NCI-H1105 treated with DMSO at 0.1 percent for 48 hours (cell line): ENCODE measurements around the gene YY1AP1.
"Not testable (repeated sequence)": the region's sequence is repeated elsewhere in the genome, so short reads cannot be mapped to it uniquely, and the experiment has no call there.

Source experiments
- DNase-seq: peaks from one replicate; lab custom pipeline; 2025; lab: John Stamatoyannopoulos, UW

YY1AP1 gene, protein sequence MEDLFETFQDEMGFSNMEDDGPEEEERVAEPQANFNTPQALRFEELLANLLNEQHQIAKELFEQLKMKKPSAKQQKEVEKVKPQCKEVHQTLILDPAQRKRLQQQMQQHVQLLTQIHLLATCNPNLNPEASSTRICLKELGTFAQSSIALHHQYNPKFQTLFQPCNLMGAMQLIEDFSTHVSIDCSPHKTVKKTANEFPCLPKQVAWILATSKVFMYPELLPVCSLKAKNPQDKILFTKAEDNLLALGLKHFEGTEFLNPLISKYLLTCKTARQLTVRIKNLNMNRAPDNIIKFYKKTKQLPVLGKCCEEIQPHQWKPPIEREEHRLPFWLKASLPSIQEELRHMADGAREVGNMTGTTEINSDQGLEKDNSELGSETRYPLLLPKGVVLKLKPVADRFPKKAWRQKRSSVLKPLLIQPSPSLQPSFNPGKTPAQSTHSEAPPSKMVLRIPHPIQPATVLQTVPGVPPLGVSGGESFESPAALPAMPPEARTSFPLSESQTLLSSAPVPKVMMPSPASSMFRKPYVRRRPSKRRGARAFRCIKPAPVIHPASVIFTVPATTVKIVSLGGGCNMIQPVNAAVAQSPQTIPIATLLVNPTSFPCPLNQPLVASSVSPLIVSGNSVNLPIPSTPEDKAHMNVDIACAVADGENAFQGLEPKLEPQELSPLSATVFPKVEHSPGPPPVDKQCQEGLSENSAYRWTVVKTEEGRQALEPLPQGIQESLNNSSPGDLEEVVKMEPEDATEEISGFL

DNA sequence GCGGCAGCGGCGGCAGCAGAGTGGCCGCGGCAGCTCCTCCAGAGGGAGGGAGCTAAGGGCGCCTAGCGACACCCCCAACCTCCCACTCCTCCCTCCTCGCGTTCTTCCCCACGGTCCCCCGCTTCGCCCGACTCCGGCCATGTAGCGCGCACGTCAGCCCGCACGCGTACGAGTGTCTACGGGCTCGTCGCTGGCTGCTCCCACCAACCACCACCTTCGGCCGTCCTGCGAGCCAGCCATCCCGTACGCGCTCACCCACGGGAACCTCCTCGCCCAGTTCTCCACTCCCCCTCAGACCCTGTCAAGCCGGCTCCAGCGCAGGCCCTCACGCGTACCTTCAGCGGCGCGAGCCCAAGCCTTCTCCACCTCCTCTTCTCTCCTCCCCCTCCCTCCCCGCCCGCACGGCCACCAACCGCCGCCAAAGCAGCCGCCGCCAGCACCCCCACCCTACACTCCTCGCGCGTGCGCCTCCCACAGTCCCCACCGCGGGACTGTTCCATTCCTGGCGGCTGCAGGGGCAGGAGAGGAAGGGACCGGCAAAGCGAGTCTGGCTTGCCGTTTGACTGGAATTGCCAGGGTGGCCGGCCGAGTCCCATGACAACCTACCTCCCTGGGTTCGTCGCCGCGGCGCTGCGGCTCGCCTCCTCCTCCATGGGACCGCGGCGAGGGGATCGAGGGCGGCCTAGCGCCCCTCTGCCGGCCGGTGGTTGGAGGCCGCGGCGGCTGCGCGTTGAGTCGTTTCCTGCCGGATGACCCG, at the start of gene YY1AP1:
YY1AP1 (minus strand) TSS at position 451 of the 757 bp plus-strand sequence. CDS start 8,338 bp downstream, outside the sequence.
- peak; percentile 80 for DNase-seq

DNA sequence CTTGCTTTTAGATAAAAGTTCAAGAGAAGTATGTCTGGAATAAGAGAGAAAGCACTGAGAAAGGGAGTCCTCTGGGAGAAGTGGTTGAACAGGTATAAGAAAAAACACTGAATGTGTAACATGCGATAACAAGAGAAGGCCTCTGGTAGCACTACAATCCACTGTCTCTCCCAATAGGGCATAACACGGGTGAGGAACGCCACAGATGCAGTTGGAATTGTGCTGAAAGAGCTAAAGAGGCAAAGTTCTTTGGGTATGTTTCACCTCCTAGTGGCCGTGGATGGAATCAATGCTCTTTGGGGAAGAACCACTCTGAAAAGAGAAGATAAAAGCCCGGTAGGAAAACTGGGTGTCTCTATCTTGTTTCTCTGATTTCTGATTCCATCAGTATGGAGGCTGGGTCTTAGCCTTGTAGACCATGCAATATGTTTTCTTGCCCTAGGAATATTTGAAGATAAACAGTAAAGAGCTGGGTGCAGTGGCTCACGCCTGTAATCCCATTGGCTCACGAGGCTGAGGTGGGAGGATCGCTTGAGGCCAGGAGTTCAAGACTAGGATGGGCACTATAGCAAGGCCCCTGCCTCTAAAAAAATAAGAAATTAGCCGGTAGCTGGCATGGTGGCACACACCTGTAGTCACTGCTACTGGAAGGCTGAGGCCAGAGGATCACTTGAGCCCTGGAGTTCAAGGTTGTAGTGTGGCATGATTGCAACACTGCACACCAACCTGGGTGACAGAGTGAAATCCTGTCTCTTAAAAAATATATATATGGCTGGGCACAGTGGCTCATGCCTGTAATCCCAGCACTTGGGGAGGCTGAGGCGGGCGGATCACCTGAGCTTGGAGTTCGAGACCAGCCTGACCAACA, 40.7 kb upstream of the YY1AP1 start:
- peak; percentile 47 for DNase-seq

DNA sequence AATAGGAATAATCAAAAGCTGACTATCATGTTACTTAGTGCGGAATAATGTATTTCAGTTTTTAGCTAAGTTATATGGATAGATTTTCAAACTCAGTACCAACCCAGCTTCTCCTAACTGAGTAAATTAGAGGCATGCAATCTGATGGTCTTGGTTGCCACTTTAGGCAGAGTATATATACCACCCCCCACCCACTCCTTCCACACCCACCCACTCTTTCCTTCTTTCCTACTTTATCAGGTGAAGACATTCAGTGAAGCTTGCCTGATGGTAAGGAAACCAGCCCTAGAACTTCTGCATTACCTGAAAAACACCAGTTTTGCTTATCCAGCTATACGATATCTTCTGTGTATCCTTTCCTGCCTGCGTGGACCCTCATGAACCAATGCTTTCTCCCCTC, 36.6 kb upstream of the YY1AP1 start:
- no peak for DNase-seq

DNA sequence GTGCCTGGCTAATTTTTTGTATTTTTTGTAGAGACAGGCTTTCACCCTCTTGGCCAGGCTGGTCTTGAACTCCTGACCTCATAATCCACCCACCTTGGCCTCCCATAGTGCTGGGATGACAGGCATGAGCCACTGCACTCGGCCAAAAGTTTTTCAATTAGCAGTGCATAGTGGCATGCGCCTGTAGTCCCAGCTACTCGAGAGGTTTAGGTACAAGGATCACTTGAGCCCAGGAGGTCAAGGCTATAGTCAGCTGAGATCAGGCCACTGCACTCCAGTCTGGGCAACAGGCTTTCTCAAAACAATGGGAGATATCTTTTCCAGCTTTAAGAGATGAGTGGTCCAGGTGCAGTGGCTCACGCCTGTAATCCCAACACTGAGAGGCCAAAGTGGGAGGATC, 31.1 kb upstream of the YY1AP1 start:
- no peak for DNase-seq

DNA sequence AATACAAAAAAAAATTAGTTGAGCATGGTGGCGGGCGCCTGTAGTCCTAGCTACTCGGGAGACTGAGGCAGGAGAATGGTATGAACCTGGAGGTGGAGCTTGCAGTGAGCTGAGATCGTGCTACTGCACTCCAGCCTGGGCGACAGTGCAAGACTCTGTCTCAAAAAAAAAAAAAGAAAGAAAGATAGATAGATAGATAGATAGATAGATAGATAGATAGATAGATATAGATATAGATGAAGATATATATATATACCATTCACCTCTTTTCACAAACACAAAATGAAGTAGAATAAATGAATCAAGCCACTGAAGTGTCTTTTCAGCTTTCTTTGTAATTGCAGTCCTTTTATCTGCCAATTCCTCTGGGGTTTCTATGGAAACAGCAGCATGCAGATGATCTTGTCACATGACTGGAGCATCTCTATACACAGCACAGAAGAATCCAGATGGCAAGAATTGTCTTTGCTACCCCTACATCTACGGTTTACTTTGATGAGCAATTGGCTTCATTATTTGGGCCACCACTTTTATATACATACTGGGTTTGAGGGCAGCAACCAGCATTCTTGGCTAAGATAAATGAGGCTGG, 30.0 kb upstream of the YY1AP1 start:
- DNase-seq, result not testable (repeated sequence)

DNA sequence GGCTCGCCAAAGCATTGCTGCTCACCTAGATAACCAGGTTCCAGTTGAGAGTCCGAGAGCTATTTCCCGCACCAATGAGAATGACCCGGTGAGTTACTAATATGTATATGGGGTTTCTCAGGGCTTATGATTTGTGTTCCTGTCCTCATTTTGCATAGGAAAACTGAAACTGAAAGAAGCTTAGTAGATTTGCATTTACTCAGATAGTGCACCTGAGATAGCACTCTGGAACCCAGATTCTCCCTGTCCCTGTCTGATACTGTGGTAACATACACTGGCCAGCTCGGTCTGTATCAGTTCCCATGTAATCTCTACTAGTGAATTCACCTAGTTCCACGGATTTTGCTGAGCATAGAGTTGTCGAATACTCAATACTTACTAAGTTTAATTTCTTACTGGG, 28.5 kb upstream of the YY1AP1 start:
- DNase-seq, result no peak

DNA sequence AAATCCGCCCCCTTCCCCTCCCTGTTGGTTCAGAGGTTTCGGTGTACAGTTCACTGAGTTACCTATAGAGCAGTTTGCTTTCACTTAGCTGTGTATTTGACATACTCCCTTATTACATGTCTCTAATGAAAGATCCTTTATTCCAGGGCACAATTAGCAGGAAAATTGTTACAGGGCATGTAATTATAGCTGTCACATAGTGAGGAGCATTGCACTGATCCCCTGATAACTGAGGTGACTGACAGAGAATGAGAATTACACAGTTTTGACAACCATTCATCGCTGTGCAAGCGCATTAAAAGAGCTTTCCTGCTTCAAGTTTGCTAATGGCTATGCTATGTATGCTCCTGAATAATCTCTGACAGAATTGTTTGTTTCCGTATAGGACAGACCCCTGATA, 27.2 kb upstream of the YY1AP1 start:
- DNase-seq, result no peak

DNA sequence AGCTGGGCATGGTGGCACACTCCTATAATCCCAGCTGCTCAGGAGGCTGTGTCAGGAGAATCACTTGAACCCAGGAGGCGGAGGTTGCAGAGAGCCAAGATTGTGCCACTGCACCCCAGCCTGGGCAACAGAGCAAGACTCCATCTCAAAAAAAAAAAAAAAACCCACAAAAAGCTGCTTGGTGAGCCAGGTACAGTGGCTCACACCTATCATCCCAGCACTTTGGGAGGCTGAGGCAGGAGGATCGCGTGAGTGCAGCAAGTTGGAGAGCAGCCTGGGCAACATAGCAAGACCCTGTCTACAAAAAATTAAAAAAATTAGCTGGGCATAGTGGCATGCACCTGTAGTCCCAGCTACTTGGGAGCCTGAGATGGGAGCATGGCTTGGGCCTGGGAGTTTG, 26.5 kb upstream of the YY1AP1 start:
- DNase-seq, result not testable (repeated sequence)

DNA sequence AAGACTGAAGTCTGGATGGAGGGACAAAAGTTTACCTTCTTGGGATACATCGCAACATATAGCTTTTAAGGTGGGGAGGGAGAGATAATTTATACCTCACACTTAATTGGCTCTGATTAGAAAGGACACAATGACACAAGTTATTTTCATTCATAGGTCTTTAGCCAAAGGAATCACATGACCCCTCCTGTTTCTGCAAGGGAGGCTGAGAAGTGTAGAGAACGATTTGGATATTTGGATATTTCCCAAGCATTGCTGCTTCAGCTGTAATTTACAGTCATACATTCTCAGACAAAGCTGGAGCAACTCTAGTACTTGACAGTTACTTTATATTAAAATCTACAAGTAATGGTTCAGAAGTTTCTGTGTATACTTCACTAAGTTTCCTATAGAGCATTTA, 24.5 kb upstream of the YY1AP1 start:
- DNase-seq, result no peak

DNA sequence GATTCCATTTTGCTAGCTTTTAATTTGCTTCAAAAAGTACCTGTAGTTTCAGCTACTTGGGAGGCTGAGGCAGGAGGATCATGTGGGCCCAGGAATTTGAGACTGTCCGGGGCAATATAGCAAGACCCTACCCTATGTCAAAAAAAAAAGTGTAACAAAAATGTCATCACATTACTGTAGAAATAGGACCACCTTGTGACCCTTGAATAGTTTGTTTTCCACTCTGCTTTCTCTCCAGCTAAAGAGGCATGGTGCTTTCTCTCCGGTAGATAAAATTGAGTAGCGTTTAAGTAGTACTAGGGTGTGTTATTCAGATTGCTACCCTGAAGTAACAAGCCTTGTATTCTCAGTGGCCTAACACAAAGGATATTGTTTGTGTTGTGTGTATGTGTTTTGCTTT, 24.1 kb upstream of the YY1AP1 start:
- not testable (repeated sequence) for DNase-seq

DNA sequence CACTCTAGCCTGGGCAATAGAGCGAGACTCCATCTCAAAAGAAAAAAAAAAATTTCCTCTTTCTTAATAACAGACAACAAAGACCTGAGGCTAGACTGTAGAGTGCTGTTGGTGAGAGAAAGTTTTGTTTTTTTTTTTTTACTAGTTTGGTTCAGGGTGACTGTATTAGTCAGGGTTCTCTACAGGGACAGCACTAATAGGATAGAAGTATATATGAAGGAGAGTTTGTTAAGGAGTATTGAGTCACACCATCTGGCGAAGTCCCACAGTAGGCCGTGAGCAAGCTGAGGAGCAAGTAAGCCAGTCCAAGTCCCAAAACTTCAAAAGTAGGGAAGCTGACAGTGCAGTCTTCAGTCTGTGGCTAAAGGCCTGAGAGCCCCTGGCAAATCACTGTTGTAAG, 22.9 kb upstream of the YY1AP1 start:
- not testable (repeated sequence) for DNase-seq

DNA sequence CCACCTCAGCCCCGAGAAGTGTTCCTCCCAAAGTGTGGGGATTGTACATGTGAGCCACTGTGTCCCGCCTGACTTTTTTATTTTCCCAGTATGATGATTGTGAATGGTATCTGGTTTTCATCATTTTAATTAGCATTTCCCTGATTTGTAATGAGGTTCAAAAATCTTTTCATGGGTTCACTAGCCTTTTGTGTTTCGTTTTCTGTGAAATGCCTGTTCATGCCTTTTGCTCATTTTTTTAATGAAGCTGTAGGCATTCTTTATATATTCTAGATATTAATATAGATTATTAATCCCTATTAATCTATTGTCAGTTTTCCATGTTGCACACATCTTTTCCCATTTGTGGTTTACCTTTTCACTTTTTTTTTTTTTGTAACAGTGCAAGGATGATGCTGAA, 20.8 kb upstream of the YY1AP1 start:
- DNase-seq, result no peak

DNA sequence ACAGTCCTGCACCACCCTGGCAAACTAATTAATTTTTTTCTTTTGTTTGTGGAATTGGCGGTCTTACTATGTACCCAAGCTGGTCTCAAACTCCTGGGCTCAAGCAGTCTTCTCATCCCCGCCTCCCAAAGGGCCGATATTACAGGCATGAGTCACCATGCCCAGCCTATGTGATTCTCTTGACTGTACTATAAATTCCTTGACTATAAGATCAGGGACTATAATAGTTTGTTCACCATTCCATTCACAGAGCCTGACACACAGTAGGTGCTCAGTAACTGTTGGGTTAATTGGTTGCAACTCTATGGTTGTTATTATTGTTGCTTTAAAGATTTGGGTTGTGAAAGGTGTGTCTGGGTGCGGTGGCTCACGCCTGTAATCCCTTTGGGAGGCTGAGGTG, 17.6 kb upstream of the YY1AP1 start:
- no peak for DNase-seq

DNA sequence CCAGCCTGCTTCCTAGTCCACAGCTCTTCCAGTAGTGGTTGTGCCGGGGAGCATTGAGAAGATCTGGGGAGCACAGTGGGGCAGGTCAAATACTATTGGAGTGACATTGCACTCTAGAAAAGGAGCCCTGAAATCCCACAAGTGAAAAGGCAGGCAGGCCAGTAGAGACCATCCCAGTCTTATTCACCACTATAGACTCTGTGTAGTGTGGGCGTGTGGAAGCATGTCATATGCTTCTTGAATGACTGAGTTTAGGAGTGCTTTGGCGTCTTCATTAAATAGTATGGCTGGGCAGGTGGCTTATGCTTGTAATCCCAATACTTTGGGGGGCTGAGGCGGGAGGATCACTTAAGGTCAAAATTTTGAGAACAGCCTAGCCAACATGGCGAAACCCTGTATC, 15.8 kb upstream of the YY1AP1 start:
- not testable (repeated sequence) for DNase-seq

DNA sequence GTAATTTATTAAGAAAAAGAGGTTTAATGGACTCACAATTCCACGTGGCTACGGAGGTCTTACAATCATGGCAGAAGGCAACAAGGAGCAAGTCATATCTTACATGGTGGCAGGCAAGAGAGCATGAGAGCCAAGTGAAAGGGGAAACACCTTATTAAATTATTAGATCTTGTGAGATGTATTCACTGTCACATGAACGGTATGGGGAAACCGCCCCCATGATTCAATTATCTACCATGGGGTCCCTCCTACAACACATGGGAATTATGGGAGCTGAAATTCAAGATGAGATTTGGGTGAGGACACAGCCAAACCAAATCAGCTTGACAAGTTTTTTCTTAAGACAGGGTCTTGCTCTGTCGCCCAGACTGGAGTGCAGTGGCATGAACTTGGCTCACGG, 14.6 kb upstream of the YY1AP1 start:
- no peak for DNase-seq

DNA sequence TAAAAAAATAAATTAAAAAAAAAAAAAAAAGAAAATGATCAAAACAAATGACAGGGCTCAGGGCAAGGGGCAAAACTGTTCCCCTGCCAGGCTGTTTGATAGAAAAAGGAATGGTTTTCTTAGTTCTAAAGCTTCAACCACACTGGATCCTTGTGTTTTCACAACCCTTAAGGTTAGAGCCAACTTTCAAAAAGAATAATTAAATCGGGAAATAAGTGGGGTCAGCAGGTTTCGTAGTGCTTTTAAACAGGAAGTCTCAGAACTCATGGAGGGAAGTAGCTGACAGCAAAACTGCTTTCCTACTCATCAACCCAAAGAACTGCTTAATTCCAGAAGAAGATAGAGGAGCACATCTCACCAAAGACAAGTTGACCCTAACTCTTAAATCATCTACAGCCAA, 13.1 kb upstream of the YY1AP1 start:
- not testable (repeated sequence) for DNase-seq

DNA sequence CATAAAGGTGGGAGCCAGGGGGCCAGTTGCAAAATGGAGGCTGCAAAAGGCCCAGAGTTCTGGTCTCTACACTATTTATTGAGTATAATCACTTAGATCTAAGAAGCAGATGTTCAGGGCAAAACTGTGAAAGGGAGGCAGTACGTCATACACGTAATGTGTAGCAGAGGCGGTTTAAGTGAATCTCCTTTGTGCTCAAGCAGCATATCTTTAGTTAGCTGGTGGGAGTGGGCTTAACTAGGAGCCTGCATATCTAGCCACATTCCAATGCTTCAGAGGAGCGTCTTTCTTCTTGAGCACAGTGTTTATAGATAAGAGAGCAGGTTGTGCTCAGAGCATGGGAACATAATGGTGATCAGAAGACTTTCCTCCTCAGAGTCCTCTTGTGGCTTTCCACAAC, 10.5 kb upstream of the YY1AP1 start:
- not testable (repeated sequence) for DNase-seq

DNA sequence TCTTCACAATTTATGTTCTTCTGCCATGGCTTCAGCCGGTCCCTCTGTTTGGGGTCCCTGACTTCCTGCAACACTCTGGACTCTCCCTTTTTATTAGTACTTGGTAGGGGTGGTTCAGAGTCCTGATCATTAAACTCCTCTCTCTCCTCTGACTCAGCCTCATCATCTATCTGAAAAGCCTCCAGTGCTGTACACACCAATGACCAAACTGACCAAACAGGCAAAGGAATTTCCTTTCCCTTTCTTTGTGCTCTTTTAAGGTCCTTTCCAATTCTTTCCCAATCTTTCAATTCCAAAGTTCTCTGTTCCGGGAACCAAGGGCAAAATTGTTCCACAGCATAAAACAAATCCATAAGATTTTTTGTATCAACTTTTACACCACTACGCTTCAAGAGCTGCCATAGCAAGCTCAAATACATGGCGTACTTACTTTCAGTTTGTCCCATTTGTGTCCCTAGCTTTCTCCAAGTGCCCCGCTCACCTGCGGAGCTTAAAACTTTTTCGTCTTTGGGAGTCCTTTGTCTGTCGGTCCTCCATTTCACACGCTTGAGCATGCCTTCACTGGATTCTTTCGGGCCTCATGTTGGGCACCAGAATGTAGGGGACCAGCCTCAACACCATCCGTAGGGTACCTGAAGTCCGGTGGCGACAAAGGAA, 9.9 kb upstream of the YY1AP1 start:
- no peak for DNase-seq

DNA sequence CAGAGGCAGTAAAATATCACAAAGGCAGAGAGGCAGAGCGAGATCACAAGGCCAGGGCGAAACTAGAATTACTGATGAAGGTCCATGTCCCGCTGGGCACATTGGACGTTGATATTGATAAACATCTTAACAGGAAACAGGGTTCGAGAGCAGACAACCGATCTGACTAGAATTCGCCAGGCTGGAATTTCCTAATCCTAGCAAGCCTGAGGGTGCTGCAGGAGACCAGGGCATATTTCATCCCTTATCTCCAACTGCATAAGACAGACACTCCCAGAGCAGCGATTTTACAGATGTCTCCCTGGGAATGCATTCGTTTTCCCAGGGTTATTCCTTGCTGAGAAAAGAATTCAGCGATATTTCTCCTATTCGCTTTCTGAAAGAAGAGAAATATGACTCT, 9.0 kb upstream of the YY1AP1 start:
- DNase-seq, result not testable (repeated sequence)

DNA sequence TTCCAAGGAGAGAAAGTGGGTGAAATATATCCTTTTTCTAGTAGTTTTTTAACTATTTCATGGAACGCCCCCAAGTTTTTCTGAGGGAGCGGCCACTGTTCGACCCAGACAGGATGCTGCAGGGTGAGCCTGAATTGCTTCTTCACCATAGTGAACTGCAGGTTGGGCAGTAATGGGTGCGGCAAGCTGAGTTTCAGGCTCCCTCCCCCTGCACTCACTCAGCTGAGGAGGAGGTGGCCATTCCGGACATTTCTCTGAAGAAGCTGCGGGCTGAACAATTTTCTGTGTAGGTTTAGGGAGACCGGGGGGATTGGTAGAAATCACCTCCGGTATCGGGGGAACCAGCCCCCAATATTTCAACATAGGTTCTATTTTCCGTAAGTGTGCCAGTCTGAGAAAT, 8.5 kb upstream of the YY1AP1 start:
- no peak for DNase-seq

DNA sequence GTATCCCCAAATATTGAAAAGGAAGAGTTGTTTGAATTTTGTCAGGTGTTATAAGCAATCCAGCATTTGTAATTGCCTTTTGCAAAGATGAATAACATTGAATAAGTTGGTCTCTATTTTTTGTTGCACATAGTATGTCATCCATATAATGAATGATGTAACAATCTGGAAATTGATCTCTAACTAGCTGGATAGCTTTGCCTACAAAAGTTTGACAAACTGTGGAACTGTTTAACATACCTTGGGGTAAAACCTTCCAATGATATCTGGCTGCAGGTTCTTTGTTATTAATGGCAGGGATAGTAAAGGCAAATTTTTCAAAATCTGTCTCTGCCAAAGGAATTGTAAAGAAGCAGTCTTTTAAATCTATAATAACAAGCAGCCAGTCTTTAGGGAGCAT, 8.0 kb upstream of the YY1AP1 start:
- no peak for DNase-seq
